GM12891 (cell line): ENCODE data around the gene IQGAP2.

Experiments used
- POLR2A ChIP-seq: IDR thresholded peaks from 2 replicates; pipeline ENCODE4 v1.6.1; 2011; ENCODE audit warnings: low read depth, low read length, control low read depth
- POU2F2 ChIP-seq: IDR thresholded peaks from 2 replicates; pipeline ENCODE4 v1.6.1; 2011; ENCODE audit warnings: low read depth, mild to moderate bottlenecking, control low read depth, low read length, moderate library complexity
- SPI1 ChIP-seq: IDR thresholded peaks from 2 replicates; pipeline ENCODE4 v1.6.1; 2011; ENCODE audit warnings: low read depth, low read length, control low read depth
- TAF1 ChIP-seq: IDR thresholded peaks from 2 replicates; pipeline ENCODE4 v1.6.1; 2011; ENCODE audit warnings: low read depth, low read length, control low read depth

- TF ChIP-seq SPI1 (no peak), POLR2A (no peak), TAF1 (no peak), POU2F2 (no peak)
Measured at GRCh38 chr5:76356887-76357286, 46.2 kb upstream of the IQGAP2 start.
